BLaER1 treated with 17β-estradiol and CSF1 and Interleukin-3, amounts not matched to agents 10 nM and 100 nM (cell line): ENCODE results near the gene LGALS4.
"Not testable (repeated sequence)": the region's sequence is repeated elsewhere in the genome, so short reads cannot be mapped to it uniquely, and the experiment has no call there.

Source experiments
- H3K27ac ChIP-seq, 11 experiments: shearing (Covaris generic); formaldehyde crosslinking; 2 replicates each; pipeline ENCODE4 v1.8.1; 2022
- H3K27me3 ChIP-seq, 11 experiments: shearing (Covaris generic); formaldehyde crosslinking; 2 replicates each; pipeline ENCODE4 v1.8.1; 2022
- H3K36me3 ChIP-seq, 11 experiments: shearing (Covaris generic); formaldehyde crosslinking; 2 replicates each; pipeline ENCODE4 v1.8.1; 2022
- H3K4me1 ChIP-seq, 10 experiments: shearing (Covaris generic); formaldehyde crosslinking; 2 replicates each; pipeline ENCODE4 v1.8.1; 2022
- H3K4me2 ChIP-seq, 11 experiments: shearing (Covaris generic); formaldehyde crosslinking; 2 replicates each; pipeline ENCODE4 v1.8.1; 2022
- H3K4me3 ChIP-seq, 10 experiments: shearing (Covaris generic); formaldehyde crosslinking; 2 replicates each; pipeline ENCODE4 v1.8.1; 2022
- H3K9ac ChIP-seq, 11 experiments: shearing (Covaris generic); formaldehyde crosslinking; 2 replicates each; pipeline ENCODE4 v1.8.1; 2022
- H3K9me3 ChIP-seq, 11 experiments: shearing (Covaris generic); formaldehyde crosslinking; replicated peaks in 1 of 11; 2 replicates each; pipeline ENCODE4 v1.8.1; 2022
- H4K20me1 ChIP-seq, 11 experiments: shearing (Covaris generic); formaldehyde crosslinking; 2 replicates each; pipeline ENCODE4 v1.8.1; 2022
- Cebpa-rat ChIP-seq, 11 experiments: shearing (Covaris generic); IDR thresholded peaks; 2 replicates each; pipeline ENCODE4 v1.8.1; 2022

LGALS4 gene

DNA sequence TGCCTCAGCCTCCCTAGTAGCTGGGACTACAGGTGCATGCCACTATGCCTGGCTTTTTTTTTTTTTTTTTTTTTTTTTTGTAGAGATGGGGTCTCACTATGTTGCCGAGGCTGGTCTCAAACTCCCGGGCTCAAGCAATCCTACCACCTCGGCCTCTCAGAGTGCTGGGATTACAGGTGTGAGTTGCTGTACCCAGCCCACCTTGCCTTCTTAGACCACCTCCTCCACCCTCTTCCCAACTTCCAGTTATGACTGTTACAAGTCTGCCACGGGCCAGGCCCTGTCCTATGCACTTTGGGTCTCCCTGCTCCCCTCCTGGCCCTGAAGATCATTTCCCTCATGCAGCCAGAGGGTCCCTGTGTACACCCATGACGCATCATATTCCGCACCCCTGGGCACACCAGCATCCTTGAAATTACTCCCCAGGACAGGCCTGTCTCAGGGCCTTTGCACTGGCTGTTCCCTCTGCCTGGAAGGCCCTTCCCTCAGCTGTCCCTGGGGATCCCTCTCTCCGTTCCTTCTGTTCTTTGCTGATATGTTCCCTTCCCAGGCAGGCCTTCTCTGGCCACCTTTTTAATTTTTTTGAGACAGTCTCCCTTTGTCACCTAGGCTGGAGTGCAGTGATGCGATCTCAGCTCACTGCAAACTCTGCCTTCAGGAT, 3.0 kb downstream of the LGALS4 start:
- Histone ChIP-seq H3K36me3 (peaks cover 0 to 5% (median under 1%) of the 10 kb centered on the region in 11 experiments; a peak in 10 of 22 replicates), H3K9me3 (peaks cover 0 to 9% (median 5%) of the 10 kb centered on the region in 11 experiments; a peak in 4 of 22 replicates), H3K27ac (no peak overlapping the region), H3K4me1 (peaks cover 4 to 20% (median 12%) of the 10 kb centered on the region in 10 experiments), H3K9ac (no peak overlapping the region), H4K20me1 (no peaks in the 10 kb centered on the region), H3K4me3 (no peak overlapping the region), H3K4me2 (no peak overlapping the region), H3K27me3 (no peaks in the 10 kb centered on the region)
- TF ChIP-seq Cebpa-rat (IDR thresholded peaks at IDR 0.05), result no peak

DNA sequence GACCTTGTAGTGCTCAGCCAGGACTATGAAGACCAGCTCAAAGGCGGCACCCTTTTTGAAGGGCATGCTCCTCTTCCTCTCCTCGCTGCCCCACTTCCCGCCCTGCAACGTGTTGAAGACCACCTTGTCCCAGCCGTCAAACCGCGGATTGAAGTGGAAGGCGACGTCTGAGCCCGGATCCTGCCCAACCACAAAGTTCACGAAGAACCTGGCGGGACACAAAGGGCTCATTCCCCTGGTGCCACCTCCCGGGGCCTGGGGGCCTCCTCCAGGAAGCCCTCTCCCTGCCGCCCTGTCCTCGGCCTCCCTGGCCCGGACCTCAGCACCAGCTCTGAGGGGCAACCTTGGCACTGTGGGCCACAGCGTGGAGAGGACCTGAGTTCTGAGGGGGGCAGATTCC, 4.0 kb downstream of the LGALS4 start:
- Histone ChIP-seq H3K4me1 (peaks cover 4 to 20% (median 13%) of the 10 kb centered on the region in 10 experiments), H3K27ac (no peak overlapping the region), H4K20me1 (no peaks in the 10 kb centered on the region), H3K9me3 (peaks cover 0 to 9% (median 5%) of the 10 kb centered on the region in 11 experiments; a peak in 4 of 22 replicates), H3K36me3 (no peaks in the 10 kb centered on the region), H3K9ac (no peak overlapping the region), H3K4me3 (no peak overlapping the region), H3K4me2 (no peak overlapping the region), H3K27me3 (no peaks in the 10 kb centered on the region)
- no peak for TF ChIP-seq Cebpa-rat (IDR thresholded peaks at IDR 0.05)

DNA sequence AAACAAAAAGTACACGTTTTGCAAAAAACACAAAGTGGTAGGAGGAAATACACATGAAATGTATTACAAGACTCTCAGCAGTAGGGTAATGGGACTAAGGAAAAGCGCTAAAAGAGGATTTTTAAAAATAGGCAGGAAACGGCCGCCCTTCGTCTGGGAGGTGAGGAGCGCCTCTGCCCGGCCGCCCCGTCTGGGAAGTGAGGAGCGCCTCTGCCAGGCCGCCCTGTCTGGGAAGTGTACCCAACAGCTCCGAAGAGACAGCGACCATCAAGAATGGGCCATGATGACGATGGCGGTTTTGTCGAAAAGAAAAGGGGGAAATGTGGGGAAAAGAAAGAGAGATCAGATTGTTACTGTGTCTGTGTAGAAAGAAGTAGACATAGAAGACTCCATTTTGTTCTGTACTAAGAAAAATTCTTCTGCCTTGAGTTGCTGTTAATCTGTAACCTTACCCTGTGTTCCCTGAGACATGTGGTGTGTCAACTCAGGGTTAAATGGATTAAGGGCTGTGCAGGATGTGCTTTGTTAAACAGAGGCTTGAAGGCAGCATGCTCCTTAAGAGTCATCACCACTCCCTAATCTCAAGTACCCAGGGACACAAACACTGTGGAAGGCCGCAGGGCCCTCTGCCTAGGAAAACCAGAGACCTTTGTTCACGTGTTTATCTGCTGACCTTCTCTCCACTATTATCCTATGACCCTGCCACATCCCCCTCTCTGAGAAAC, 5.2 kb downstream of the LGALS4 start:
- H3K4me3 ChIP-seq, H3K27ac ChIP-seq, H3K27me3 ChIP-seq, H3K36me3 ChIP-seq, H3K9ac ChIP-seq, H3K9me3 ChIP-seq, H4K20me1 ChIP-seq: not testable (repeated sequence)
- peaks cover 4 to 20% (median 13%) of the 10 kb centered on the region in 10 experiments for H3K4me1 ChIP-seq
- peak overlapping the region in 1 of 11 experiments; percentile 24; a peak in 2 of 22 replicates for H3K4me2 ChIP-seq

DNA sequence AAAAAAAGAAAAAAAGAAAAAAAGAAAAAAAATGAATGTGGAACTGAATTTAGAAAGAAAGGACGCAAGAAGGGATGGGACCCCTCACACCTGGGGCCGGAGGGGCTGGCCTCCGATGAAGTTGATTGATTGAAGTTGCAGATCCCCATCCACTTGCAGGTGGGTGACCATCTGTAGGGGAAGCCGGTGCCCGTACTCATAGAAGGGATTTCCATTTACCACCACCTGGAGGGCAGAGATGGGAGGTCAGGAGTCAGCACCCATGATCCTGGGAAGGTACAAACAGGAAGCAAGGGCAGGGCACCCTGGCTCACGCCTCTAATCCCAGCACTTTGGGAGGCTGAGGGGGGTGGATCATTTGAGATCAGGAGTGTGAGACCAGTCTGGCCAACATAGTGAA, 6.4 kb downstream of the LGALS4 start:
- Histone ChIP-seq H3K27me3 (no peaks in the 10 kb centered on the region), H3K9me3 (peaks cover 0 to 9% (median 5%) of the 10 kb centered on the region in 11 experiments; a peak in 4 of 22 replicates), H3K4me2 (no peak overlapping the region), H3K4me1 (peaks cover 4 to 20% (median 13%) of the 10 kb centered on the region in 10 experiments), H3K36me3 (no peaks in the 10 kb centered on the region), H3K4me3 (no peak overlapping the region), H3K9ac (no peak overlapping the region), H3K27ac (no peak overlapping the region), H4K20me1 (no peaks in the 10 kb centered on the region)
- TF ChIP-seq Cebpa-rat (IDR thresholded peaks at IDR 0.05), result no peak

DNA sequence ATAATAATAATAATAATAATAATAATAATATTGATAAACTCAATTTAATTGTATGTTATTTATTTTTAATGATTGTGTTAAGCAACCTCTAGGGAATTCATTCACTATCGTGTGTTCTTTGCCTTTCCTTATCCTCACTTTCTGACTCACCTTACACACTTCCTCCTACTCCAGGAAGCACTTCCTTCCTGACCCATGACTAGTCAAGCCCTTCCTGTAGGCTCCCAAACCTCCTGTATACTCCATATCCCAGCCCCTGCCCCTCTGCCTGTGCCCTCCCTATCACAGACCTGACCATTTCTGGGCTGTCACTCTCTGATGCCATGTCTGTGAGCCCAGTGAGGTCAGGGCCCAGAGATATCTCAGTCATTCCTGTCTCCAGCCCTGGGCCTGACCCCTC, 7.6 kb downstream of the LGALS4 start:
- no peak overlapping the region for H3K4me3 ChIP-seq
- no peaks in the 10 kb centered on the region for H3K27me3 ChIP-seq
- H3K36me3 ChIP-seq, result no peaks in the 10 kb centered on the region
- H3K4me1 ChIP-seq, result peaks cover 4 to 20% (median 13%) of the 10 kb centered on the region in 10 experiments
- peak overlapping the region in 5 of 11 experiments; percentile 3 to 32 (median 14); a peak in 2 of 22 replicates for H3K27ac ChIP-seq
- H4K20me1 ChIP-seq, result no peaks in the 10 kb centered on the region
- H3K4me2 ChIP-seq, result peak overlapping the region; percentile 9 to 79 (median 57); a peak in 18 of 22 replicates
- no peak overlapping the region for H3K9ac ChIP-seq
- peaks cover 0 to 9% (median 5%) of the 10 kb centered on the region in 11 experiments; a peak in 4 of 22 replicates for H3K9me3 ChIP-seq
- TF ChIP-seq Cebpa-rat (IDR thresholded peaks at IDR 0.05), result no peak

DNA sequence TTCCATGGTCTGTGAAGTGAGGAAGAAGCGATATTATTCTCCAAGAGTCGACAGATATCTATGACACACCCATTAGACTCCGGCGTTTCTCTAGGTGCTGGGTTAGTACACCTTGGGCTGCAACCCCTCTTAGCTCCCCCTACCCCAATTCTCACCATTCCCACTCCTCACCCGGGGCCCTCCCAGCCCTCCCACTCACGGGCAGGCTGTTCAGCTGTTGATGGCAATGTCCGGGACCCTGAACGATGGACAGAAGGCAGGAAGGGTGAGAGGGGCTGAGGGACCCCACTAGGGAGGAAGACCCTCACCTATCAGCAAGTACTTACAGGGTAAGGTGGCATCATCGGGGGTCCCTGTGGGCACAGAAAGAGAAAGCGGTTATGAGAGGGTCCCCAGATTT, 9.2 kb downstream of the LGALS4 start:
- Histone ChIP-seq H4K20me1 (no peaks in the 10 kb centered on the region), H3K9me3 (peaks cover 0 to 19% (median under 1%) of the 10 kb centered on the region in 11 experiments; a peak in 4 of 22 replicates), H3K4me1 (peaks cover 4 to 17% (median 13%) of the 10 kb centered on the region in 10 experiments), H3K9ac (no peak overlapping the region), H3K36me3 (no peaks in the 10 kb centered on the region), H3K4me2 (no peak overlapping the region), H3K27ac (no peak overlapping the region), H3K4me3 (no peak overlapping the region), H3K27me3 (no peaks in the 10 kb centered on the region)
- no peak for TF ChIP-seq Cebpa-rat (IDR thresholded peaks at IDR 0.05)

DNA sequence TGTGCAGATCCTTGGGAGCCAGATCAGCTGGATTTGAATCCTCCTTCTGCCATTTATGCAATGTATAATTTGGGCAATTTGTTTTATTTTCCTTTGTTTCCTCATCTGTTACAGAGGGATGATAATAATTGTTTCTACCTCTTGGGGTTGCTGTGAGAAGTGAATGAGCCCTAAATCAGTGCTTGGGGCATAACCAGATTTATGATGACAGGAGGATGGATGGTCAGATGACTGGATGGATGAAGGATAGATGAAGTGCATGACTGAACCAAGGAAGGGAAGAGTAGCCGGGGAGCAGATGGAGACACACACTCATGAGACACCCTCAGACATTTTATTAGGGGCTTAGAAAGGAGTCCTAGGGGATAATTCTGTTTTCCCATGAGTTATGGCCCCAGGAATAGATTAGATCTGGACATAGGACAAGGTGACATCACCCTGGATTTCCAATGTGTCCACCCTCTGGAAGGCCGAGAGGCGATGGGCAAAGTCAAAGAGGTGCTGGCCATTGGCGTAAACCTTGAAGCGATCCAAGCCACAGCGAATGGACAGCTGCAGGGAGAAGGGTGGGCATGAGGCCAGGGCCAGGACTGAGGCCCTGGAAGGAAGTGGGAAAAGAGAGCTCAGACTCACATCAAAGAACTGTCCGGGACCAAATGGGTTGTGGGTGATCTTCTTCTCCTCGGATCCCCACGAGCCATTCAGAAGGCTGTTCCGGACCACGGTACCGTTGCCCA, 11.2 kb downstream of the LGALS4 start:
- H3K9ac ChIP-seq, result no peak overlapping the region
- H3K4me2 ChIP-seq, result no peak overlapping the region

DNA sequence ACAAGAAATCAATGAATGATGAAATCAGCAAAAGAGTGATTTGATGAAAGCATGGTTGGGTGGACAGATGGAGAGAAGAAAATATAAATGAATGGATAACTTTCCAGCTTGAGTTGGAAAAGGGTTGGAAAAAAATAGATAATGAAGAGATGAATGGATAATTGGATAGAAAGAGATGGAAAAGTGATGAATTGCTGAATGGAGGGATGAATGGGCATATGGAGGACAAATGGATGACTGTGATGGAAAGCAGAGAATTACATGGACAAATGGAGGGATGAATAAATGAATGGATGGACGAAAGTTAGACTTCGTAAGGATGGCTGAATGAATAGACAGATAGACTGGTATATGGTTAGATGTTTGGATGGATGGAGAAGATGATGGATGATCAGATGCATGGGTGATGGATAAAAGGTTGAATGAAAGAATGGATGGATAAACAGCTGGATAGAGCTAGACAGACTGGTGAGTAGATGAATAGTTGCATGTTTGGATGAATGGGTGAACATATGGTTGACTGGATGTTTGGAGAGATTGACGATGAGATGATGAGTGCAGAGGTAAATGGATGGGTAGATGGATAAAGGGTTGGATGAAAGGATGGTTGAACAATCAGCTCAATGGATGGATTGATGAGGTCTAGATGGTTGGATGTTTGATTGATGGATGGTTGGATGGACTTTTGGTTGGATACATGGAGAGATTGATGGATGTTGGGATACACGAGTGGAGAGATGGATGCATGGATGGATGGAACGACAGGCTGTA, 12.0 kb downstream of the LGALS4 start:
- no peak overlapping the region for H3K4me2 ChIP-seq
- H4K20me1 ChIP-seq, result no peaks in the 10 kb centered on the region
- H3K4me1 ChIP-seq, result peaks cover 4 to 12% (median 9%) of the 10 kb centered on the region in 10 experiments
- H3K27ac ChIP-seq, result no peak overlapping the region
- TF ChIP-seq Cebpa-rat (IDR thresholded peaks at IDR 0.05), result no peak
- no peaks in the 10 kb centered on the region for H3K27me3 ChIP-seq
- no peaks in the 10 kb centered on the region for H3K36me3 ChIP-seq
- no peak overlapping the region for H3K4me3 ChIP-seq
- H3K9me3 ChIP-seq, result peaks cover 0 to 17% (median 0%) of the 10 kb centered on the region in 11 experiments; a peak in 2 of 22 replicates
- no peak overlapping the region for H3K9ac ChIP-seq

More for the DNA sequence above, 11.2 kb downstream of the LGALS4 start:
- no peak overlapping the region for H3K4me3 ChIP-seq
- H3K9me3 ChIP-seq, result 0 out of 22 replicates have a peak, but pooled peaks cover 0 to 14% (median 0%) of the 10 kb centered on the region in 11 experiments
- TF ChIP-seq Cebpa-rat (IDR thresholded peaks at IDR 0.05), result no peak
- no peaks in the 10 kb centered on the region for H3K36me3 ChIP-seq
- no peaks in the 10 kb centered on the region for H3K27me3 ChIP-seq
- no peaks in the 10 kb centered on the region for H4K20me1 ChIP-seq
- no peak overlapping the region for H3K27ac ChIP-seq
- peaks cover 4 to 13% (median 9%) of the 10 kb centered on the region in 10 experiments for H3K4me1 ChIP-seq
